Upper lobe of right lung (tissue), 1 donor: ENCODE data around the gene TBX10. TPM values are rescaled to one million over a fixed set of nuclear protein-coding genes. Genes with fewer than 3 reads are reported as not detected.
A peak's percentile ranks its signal among the peaks of the same experiment; 100 is the strongest.

Experiments used
- ATAC-seq: fragments of 200-7000 bp; cut with Tn5 transposase; one replicate; pipeline ENCODE4 v1.9.1; 2020; ENCODE audit warnings: mild to moderate bottlenecking, moderate library complexity
- DNase-seq: peaks from one replicate; pipeline ENCODE4 v3.0.0-alpha.2; 2020
- H3K27ac ChIP-seq: fragments of 200-600 bp; one replicate; pipeline ENCODE4 v1.8.0; 2022
- H3K27me3 ChIP-seq: fragments of 200-600 bp; one replicate; pipeline ENCODE4 v1.8.0; 2022; ENCODE audit warnings: mild to moderate bottlenecking
- H3K36me3 ChIP-seq: fragments of 200-600 bp; one replicate; pipeline ENCODE4 v1.8.0; 2022
- H3K4me1 ChIP-seq: fragments of 200-600 bp; one replicate; pipeline ENCODE4 v1.8.0; 2022
- H3K4me3 ChIP-seq: fragments of 200-600 bp; one replicate; pipeline ENCODE4 v1.8.0; 2022; ENCODE audit warnings: mild to moderate bottlenecking
- H3K9me3 ChIP-seq: fragments of 200-600 bp; one replicate; pipeline ENCODE4 v1.8.0; 2022
- CTCF ChIP-seq: fragments of 200-600 bp; IDR thresholded peaks from one replicate; pipeline ENCODE4 v1.8.0; 2022; ENCODE audit warnings: antibody characterized with exemption
- intact Hi-C: fragments of 100-400 bp; cut with DNase I; formaldehyde crosslinking; loops from one replicate; pipeline ENCODE4 v1.11.0; 2022
- total RNA-seq: library from RNA; stranded (reverse); fragmentation: NEBNext Ultra II Directional; extraction: Animal tissue kit (Norgen Biotek cat#: 25700); gene quantifications from one replicate; pipeline ENCODE4 v1.2.1, GENCODE V29; 2021
- donor health status: DM: no; HTN: yes; CAD: no; lungs with severe emphysema.

The TBX10 gene
- total RNA-seq, 1 donor from 2014 or later: not detected

- Histone ChIP-seq H3K4me1 (no peaks in the 10 kb centered on the region), H3K9me3 (no peaks in the 10 kb centered on the region), H3K27ac (no peak overlapping the region), H3K4me3 (no peak overlapping the region), H3K36me3 (no peaks in the 10 kb centered on the region), H3K27me3 (peaks cover 5% of the 10 kb centered on the region)
- no peak for TF ChIP-seq CTCF
- peak; percentile 52 for DNase-seq
- intact Hi-C loops: no loop called here
- no peak for ATAC-seq
These were observed 35.6 kb upstream of the TBX10 start for GRCh38 chr11:67675058-67675747.

- no peak within 1 kb of the TSS for H3K27ac ChIP-seq
- no peaks in the 10 kb centered on the region for H3K36me3 ChIP-seq
- TF ChIP-seq CTCF: no peak
- H3K4me3 ChIP-seq: no peak within 1 kb of the TSS
- H3K27me3 ChIP-seq: peaks cover 5% of the 10 kb centered on the region
- H3K9me3 ChIP-seq: no peaks in the 10 kb centered on the region
- no peaks in the 10 kb centered on the region for H3K4me1 ChIP-seq
- DNase-seq (peak; percentile 76), ATAC-seq (peak; percentile 93)
- intact Hi-C loops: no loop called here
These were observed 34.9 kb upstream of the TBX10 start, which contains the start of gene ALDH3B2 for GRCh38 chr11:67674442-67674871. Gene ALDH3B2 (minus strand): TSS chr11:67674623. CDS start chr11:67666935, 7,688 bp downstream.

GRCh38 chr11:67673902-67674301, 34.3 kb upstream of the TBX10 start:
- no peak overlapping the region for H3K27ac ChIP-seq
- no peaks in the 10 kb centered on the region for H3K4me1 ChIP-seq
- ATAC-seq (no peak), DNase-seq (peak; percentile 42)
- no peak for TF ChIP-seq CTCF
- no peaks in the 10 kb centered on the region for H3K9me3 ChIP-seq
- H3K27me3 ChIP-seq: peaks cover 5% of the 10 kb centered on the region
- intact Hi-C loops: no loop called here
- no peaks in the 10 kb centered on the region for H3K36me3 ChIP-seq
- no peak overlapping the region for H3K4me3 ChIP-seq

- Histone ChIP-seq H3K27me3 (peaks cover 5% of the 10 kb centered on the region), H3K27ac (no peak overlapping the region), H3K4me3 (no peak overlapping the region), H3K36me3 (no peaks in the 10 kb centered on the region), H3K4me1 (no peaks in the 10 kb centered on the region), H3K9me3 (no peaks in the 10 kb centered on the region)
- ATAC-seq: no peak
- intact Hi-C loops: no loop called here
- TF ChIP-seq CTCF: no peak
- DNase-seq: peak; percentile 39
These were observed 33.8 kb upstream of the TBX10 start for GRCh38 chr11:67673358-67673757.

- ATAC-seq (no peak), DNase-seq (no peak)
- Histone ChIP-seq H3K4me3 (no peak overlapping the region), H3K27ac (no peak overlapping the region), H3K4me1 (no peaks in the 10 kb centered on the region), H3K36me3 (no peaks in the 10 kb centered on the region), H3K9me3 (no peaks in the 10 kb centered on the region), H3K27me3 (peaks cover 5% of the 10 kb centered on the region)
- TF ChIP-seq CTCF: no peak
- intact Hi-C loops: no loop called here
These were observed 31.6 kb upstream of the TBX10 start for GRCh38 chr11:67671211-67671520.
